Measurements from ENCODE around the gene P2RX7.

GRCh38 chr12:121176826-121177529 lies 44.3 kb downstream of the P2RX7 start:
- TF ChIP-seq POLR2AphosphoS5 (IDR thresholded peaks at IDR 0.05; ENCODE audit: low read depth, low read length): no peak
- no peak for TF ChIP-seq CTCF (IDR thresholded peaks at IDR 0.05)
- no peak for TF ChIP-seq YY1 (IDR thresholded peaks at IDR 0.05; ENCODE audit: low read depth)
- TF ChIP-seq MAX (IDR thresholded peaks at IDR 0.05; ENCODE audit: low read depth): no peak
- TF ChIP-seq CHD2 (IDR thresholded peaks at IDR 0.05; ENCODE audit: low read length, partially characterized antibody): no peak
- TF ChIP-seq GABPA (IDR thresholded peaks at IDR 0.05; ENCODE audit: low read depth): no peak
- TF ChIP-seq NFIC (IDR thresholded peaks at IDR 0.05; ENCODE audit: borderline replicate concordance): no peak
- TF ChIP-seq REST (IDR thresholded peaks at IDR 0.05; ENCODE audit: low read depth, low read length): no peak
- TF ChIP-seq RFX5 (IDR thresholded peaks at IDR 0.05; ENCODE audit: low read length): no peak
- TF ChIP-seq TAF1 (IDR thresholded peaks at IDR 0.05; ENCODE audit: borderline replicate concordance, low read depth, low read length): no peak
- no peak for TF ChIP-seq SIN3A (IDR thresholded peaks at IDR 0.05; ENCODE audit: borderline replicate concordance, low read depth, low read length)
- no peak for TF ChIP-seq FOSL2 (IDR thresholded peaks at IDR 0.05; ENCODE audit: borderline replicate concordance, low read depth)
